NCI-H1092 treated with DMSO at 0.1 percent for 48 hours (cell line): ENCODE data around the gene PLA2G2C.

Experiments
- DNase-seq: peaks from one replicate; lab custom pipeline; 2025; lab: John Stamatoyannopoulos, UW

The PLA2G2C gene

DNA sequence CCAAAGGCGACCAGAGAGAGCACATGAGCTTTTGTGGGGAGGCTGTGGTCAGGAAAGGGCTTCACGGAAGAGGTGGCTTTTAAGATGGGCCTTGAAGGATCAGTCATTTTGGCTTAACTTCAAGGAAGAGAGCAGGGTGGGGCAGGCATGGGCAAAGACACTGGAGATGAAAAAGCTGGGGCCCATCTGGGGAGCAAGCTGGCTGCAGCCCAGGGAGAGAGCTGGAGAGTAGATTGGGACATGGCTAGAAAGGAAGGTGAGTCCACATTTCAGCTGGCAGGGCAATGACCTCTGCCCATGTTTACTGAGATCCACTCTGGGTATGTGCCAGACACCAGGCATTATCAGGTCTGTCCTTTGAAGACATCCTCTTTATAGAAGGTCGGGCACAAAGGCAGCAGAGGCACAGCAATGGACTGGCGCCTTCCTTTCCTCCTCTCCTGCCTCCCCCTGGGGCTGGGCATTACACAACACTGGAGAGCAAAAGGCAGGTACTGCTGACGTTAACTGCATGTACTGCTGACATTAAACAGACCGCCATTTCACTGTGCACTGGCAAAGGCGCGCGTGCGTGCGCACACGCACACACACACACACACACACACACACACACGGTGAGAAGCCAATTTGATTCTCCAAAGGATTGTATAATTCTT lies 2.6 kb downstream of the PLA2G2C start:
- no peak for DNase-seq

DNA sequence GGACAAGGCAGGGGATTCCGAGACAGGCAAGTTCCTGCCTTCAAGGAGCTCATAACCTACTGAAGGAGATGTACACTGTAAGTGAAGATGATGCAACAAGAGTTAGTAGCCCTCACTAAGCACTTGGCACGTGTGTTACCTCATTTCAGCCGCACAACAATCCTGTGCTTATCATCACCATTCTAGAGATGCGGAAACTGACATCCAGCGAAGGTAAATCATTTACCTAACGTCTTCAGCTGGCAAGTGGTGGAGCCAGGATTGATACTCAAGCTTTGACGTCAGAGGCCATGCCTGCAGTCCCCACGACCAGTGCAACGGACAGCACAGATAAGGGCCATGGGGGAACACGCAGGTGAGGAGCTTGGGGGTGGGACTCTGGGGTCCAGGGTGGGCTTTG lies 3.3 kb downstream of the PLA2G2C start:
- no peak for DNase-seq

DNA sequence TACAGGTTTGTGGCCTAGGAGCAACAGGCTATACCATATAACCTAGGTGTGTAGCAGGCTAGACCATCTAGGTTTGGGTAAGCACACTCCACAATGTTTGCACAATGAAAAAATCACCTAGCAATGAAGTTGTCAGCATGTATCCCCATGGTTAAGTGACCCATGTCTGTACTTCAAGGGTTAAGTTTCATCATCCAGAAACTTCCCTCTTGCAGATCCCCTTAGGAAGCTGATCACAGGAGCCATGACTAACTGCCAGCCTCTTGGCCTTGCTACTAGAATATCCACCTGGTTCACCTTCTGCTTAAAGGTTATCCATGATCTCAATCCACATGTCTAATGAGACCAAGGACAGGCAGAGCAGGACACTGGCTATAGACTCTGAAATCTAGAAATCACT lies 3.9 kb downstream of the PLA2G2C start:
- DNase-seq = no peak

DNA sequence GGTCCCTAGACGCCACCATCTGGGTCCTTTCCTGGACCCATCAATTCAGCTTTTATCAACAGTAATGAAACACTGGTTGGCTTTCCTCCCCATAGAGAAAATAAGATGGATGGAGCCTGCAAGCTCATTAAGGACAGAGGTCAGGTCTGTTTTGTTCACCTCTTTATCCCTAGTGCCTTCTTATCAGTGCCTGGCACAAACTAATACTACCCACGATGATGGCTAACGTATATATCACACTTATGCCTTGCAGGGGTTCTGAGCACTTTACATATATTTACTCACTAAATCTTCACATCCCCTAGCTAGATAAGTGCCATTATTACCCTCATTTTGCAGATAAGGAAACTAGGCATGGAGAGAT lies 5.5 kb downstream of the PLA2G2C start:
- no peak for DNase-seq

DNA sequence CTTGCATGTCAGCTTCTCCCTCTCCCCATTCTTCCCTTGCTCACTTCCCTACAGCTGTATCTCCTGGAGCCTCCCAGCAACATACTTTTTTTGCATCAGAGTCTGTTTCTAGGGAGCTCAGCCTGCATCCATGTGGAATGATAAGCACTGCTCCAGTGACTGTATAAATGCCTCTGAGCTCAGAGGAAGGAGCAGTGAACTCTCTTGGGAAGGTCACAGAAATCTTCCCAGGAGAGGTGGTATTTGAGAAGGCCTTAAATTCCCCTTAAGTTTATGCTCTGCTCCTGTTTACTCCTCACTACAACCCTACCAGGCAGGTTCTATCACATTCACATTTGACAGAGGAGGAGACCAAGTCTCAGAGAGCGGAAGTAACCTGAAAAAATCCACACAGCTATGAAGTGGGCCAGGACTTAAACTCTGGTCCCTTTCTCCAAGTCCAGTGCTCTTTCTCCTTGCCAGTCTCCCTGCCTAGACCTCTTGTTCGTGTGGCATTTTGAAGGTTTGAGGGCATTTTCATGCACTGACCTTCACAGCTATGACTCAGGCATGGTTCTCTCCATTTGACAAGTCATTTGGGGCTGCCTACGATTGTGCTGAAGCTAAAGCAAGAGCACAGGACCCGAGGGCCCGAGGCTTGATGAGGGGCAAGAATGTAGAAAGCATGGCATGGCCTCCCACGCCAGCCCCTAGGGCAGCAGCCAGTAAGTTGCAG lies 6.0 kb downstream of the PLA2G2C start:
- DNase-seq = no peak

DNA sequence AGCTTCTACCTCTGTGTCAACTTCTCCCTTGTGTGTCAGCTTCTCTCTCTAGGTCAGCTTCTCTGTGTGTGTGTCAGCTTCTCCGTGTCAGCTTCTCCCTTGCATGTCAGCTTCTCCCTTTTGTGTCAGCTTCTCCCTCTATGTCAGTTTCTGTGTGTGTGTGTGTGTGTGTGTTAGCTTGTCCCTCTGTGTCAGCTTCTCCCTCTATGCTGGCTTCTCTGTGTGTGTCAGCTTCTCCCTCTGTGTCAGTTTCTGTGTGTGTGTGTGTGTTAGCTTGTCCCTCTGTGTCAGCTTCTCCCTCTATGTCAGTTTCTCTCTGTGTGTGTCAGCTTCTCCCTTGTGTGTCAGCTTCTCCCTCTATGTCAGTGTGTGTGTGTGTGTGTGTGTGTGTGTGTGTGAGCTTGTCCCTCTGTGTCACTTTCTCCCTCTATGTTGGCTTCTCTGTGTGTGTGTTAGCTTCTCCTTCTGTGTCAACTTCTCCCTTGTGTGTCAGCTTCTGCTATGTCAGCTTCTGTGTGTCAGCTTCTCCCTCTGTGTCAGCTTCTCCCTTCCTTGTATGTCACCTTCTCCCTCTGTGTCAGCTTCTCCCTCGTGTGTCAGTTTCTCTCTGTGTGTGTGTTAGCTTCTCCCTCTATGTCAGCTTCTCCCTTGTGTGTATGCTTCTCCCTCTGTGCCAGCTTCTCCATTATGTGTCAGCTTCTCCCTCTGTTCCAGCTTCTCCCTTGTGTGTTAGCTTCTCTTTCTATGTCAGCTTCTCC lies 6.8 kb downstream of the PLA2G2C start:
- DNase-seq = no peak

DNA sequence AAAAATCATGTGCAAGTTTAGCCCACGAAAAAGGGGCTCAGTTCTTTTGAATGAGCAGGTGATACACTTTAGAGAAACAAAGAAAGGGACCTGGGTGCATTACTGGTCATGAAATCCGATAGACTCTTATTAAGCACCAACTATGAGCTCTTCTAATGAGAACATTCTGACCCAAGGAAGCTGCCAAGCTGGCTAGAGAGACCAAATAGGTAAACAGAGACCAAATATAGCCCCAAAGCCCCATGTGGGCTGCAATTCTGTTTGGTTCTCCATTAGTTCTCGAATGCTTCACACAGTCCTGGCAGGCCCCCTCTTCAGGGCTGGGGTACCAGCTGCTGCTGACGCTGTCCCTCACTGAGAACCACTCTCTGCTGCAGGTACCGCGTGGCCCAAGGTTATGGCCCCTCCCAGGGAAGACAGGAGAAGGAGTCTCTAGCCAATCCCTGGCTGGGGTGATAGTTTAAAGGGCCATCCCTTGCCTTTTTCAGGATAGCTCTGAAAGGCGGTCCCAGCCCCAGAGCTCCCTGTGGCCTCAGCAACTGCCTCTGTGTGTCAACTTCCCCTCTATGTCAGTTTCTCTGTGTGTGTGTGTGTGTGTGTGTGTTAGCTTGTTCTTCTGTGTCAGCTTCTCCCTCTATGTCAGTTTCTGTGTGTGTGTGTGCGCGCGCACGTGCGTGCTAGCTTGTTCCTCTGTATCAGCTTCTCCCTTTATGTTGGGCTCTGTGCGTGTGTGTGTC lies 7.5 kb downstream of the PLA2G2C start:
- DNase-seq = peak; percentile 13

DNA sequence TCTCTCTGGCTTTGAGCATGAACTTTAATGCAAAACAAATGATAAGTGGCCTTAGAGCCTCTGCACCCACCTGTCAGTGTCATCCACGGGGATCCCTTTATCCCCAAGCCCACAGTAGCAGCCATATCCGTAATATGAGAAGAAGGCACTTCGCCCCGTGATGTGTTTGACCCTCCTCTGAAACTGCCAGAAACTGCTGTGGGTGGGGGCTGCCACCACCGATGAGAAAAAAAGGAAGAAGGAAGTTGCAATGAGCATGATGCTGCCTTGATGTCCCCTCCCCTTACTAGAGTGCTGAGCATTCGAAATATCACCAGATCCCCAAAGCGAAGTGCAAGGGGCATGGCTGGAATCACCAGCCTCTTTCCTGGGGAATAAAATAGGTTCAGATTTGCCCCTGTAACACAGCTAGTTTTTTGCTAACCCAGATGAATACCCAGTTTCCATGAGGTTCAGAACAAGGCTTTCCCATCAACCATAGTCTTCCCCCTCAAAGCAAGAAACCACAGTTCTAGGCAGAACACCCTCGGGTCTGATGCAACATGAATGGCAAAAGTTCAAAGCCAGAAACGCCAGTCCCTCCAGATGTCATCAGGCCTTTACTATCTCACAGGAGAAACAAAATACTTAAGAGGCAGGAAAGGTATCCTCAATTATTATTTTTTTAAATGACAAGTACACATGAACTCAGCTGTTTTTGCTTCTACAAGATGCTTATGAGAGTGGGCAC lies 11.2 kb downstream of the PLA2G2C start:
- DNase-seq = no peak

DNA sequence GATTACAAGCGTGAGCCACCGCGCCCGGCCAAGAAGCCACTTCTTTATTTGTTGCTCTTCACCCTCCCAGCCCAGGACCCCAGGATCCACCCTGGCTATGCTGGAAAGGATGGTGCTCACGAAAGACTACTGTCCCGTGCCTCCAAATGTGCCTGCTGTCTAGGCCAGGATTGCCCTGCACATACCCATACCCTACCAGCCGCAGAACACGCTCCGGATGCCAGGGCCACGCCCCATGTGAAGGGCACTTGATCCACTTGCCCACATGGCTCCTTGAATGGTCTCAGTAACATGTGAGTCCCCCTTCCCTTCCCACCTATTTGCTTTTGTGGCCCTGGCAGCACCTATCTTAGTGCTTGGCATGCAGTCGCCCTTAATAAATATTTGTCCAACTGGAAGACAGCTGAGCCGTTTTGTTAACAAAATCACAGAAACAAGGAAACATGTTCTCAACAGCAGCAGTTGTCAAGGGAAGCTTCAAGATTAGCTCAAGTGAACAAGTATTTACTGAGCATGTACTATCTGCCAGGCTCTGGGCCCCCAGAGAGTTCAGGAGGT lies 14.2 kb downstream of the PLA2G2C start:
- DNase-seq = no peak

DNA sequence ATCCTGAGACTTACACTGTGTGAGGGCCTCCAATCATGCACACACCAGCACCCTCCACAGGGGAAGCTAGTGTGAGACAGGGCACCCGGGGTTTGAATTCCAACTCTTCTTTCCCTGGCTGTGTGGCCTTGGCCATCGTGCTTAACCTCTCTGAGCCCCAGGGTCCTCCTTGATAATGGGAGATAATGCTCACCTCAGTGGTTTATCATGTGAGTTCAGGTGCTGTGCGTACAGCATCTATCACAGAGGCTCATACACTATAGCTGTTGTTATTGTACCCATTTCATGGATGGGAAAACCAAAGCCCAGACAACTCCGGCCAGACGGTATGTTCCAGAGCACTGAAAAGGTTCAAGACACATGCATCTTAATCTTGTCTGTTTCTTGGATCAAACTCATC lies 16.4 kb downstream of the PLA2G2C start:
- DNase-seq = no peak

DNA sequence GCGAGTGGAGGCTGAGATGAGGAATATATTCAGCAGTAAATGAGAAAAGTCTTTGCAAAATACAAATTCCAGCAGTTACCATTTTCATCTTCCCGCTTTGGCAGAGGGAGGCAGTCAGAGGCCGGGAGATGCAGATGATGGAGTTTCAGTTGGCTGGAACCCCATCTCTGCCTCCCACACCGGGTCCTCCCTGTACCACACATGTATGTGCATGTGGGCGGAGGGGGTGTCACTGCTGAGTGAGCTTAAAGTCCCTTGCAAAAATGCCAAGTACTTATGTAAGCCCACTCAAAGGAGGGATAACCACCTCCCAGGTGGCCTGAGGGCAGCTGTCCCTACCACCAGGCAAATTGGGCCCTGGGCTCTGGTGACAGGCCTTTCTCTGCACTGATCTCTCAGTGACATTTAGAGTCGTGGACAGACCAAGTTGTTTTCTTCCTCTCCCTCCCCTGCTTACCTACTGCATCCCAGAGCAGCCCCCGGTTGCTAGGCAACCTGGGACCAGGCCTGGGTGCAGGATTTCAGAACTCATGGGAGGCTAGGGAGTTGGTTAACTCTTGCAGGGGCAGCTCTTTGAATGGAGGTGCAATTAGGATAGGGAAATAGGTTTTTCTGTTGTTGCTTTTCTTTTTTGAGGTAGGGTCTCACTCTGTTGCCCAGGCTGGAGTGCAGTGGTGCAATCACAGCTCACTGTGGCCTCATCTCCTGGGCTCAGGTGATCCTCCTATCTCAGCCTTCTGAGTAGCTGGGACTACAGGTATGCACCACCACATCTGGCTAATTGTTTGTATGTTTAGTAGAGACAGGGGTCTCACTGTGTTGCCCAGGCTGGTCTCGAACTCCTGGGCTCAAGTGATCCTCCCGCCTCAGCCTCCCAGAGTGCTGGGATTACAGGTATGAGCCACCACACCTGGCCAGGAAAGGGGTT lies 17.5 kb downstream of the PLA2G2C start:
- DNase-seq = no peak

DNA sequence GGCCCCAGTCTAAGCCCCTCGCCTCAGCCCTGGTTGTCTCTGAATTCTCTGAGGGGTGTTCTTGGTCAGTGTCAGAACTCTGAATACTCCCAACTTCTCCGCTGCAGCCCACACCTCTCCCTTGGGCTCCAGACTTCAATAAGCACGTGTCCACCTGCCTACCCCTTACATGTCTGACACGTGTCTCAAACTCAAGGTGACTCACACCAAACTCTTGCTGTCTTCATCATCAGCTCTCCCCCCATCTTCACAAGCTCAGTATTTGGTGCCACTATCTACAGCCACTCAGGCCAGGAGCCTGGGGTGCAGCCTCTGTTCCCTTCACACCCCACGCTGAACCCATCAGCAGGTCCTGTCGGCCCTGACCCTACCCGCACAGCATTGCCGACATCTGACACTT lies 19.2 kb downstream of the PLA2G2C start:
- no peak for DNase-seq

DNA sequence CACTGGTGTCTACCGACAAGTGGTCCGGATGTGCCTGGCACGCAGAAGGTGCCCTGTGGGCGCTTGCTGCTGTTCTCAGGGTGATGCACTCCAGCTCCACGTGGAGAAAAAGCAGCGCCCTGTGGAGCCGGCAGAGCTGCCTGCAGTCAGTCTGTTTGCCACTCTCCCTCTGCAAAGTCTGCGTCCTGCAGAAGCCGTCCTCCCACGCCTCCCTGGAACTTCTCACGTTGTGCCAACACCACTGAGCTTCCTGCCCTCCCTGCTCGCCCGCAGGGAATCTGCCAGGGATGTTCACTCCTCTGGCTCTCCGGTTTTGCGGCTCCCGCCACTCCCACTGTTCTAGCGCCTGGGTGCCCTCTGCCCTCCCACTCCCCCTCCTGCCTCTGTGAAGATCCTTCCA lies 20.3 kb downstream of the PLA2G2C start:
- DNase-seq = no peak

DNA sequence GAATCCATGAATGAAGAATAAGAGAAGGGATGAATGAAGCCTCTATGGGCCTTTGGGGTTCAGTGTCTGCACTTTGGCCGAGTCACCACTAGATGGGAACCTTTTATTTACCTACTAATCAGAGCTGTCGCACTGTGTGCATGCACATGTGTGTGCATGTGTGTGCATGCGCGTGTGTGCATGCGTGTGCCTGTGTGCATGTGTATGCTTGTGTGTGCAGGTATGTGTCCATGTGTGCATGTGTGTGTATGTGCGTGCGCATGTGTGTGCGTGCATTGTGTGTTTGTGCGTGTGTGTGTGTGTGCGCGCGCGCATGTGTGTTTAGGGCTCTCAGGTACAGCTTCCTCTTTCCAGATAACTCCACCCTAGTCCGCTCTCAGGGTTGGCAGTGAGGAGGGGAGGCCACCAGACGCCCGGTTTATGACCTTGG lies 20.8 kb downstream of the PLA2G2C start:
- DNase-seq = no peak

DNA sequence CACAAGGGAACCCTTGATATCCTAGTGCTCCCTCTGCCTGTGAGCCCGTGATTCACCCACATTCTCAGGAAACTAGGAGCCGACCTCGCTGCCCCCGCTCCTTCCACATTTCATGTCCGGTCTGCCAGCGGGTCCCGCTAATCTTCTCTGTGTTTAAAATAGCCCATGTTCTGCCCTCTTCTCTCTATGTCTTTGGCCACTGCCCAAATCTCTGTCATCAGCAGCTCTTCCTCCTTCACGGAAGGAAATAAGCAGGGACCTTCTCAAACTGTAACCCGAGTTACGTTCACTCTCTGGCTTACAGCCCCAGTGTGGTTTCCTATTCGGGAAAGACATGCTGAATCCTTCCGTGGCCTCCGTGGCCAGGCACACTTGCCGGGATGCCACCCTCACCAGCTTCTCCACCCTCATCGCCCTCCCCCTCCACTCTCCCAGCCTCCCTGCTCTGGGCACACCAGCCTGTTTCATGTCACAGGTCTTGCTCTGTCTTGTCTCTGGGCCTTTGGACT lies 21.6 kb downstream of the PLA2G2C start:
- no peak for DNase-seq

DNA sequence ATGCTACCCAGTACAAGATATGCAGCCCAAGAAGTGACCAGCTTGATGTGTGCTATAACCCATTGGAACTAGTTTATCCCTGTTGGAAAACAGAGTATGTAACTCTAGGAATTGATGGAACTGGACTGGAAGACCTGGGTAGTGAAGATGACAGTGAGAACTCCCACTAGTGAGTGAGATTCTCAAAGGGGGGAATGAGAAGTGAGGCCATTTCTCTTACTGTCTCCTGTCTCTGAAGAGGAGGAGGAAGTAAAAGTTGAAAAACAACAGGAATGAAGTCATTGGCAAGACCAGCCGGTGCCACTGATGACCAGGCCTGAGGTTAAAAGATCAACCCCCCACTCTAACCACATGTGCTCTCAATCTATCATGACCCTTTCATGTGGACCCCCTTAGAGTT lies 26.3 kb downstream of the PLA2G2C start:
- DNase-seq = no peak

DNA sequence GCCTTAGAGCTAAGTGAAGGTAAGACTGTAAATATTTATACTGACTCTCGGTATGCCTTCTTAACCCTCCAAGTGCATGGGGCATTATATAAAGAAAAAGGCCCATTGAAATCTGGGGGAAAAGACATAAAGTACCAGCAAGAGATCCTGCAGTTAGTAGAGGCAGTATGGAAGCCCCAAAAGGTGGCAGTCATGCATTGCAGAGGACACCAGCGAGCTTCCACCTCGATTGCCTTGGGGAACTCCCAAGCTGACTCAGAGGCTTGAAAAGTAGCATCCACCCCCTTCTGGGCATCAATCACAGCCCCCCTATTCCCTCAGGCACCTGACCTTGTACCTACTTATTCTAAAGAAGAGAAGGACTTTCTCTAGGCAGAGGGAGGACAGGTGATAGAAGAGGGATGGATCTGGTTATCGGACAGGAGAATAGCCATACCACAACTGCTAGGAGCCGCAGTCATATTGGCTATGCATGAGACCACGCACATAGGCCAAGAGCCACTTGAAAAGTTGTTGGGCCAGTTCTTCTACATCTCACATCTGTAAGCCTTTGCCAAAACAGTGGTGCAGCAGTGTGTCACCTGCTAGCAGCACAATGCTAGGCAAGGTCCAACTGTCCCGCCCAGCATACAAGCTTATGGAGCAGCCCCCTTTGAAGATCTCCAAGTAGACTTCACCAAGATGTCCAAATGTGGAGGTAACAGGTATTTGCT lies 27.8 kb downstream of the PLA2G2C start:
- no peak for DNase-seq

DNA sequence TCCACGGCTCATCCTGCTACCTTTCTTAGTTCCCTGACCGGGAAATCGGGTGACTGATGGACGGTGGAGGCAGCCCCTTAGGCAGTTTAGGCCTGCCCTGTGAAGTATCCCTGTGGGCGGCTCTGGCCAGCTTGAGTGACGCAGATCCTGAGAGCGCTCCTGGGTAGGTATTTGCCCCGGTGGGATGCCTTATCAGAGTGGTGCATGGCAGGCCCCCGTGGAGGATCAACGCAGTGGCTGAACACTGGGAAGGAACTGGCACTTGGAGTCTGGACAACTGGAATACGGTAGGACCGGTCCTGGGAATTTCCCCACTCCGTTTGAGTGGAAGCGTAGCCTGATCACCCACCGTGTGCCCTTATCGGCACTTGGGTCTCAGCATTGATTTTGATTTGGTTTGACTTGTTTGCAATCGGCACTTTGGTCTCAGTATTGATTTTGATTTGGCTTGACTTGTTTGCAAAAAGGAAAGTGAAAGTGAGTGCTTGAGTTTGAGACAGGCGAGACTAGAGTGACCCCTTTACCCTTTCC lies 32.0 kb downstream of the PLA2G2C start:
- DNase-seq = no peak

DNA sequence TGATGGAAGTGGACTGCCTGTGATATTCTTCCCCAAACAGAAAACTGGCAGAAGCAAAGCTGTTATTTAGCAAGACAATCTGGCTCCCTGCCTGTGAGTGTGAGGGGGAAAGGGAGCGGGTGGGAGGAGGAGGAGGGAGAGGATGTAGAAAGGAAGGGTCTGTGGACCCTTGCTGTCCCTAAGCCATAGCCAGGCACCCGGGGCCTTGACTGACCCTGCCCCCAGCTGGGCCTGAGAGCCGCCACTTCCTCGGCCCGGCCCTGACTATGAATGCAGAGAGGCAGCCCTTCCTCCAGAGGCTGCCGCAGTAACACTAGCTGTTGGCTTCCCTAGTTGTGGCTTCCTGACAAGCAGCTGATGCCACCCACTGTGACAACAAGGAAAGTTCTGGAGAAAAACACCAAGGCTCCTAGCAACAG lies 33.3 kb downstream of the PLA2G2C start:
- DNase-seq = no peak
